ENCODE data around the gene HNRNPL.

The HNRNPL gene

DNA sequence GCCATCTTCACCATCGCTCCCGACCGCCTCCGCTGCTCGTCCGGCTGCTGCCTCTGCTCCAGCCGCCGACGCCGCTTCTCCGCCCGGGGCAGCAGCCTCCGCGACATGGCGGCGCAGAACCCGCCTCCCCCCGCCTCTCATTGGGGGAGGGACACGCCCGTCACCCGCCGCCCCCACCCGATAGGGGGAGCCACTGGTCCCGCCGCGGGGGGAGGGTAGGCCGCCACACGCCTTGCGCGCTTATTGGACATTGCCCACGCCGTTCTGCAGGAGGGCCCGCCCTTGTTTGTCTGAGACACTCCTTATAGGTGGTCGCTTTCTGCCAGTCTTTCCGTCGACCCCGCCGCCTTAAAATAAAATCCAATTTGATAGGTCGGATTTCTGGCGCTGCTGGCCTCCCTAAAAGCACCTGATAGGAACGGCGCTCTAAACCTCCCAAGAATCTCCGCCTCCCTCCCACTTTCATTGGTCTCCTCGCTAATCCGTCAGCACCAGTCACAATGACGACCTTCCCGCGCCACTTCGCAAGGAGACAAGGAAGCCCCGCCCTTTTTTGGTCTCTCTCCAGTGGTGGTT lies at the start of gene HNRNPL:
Gene HNRNPL, minus strand, starts transcription at position 127 of the 576 bp plus-strand sequence. Its CDS starts 20 bp downstream, at position 107.
- peak within 1 kb of the TSS; percentile 60 for H3K4me3 ChIP-seq (ENCODE audit: control insufficient read depth, low read depth, low read length)
- peak; percentile 100 for DNase-seq (ENCODE audit: low read depth)
- TF ChIP-seq CTCF (IDR thresholded peaks at IDR 0.05; ENCODE audit: control insufficient read depth, insufficient read depth, low read depth, low read length, missing control alignments), result peak; percentile 62

DNA sequence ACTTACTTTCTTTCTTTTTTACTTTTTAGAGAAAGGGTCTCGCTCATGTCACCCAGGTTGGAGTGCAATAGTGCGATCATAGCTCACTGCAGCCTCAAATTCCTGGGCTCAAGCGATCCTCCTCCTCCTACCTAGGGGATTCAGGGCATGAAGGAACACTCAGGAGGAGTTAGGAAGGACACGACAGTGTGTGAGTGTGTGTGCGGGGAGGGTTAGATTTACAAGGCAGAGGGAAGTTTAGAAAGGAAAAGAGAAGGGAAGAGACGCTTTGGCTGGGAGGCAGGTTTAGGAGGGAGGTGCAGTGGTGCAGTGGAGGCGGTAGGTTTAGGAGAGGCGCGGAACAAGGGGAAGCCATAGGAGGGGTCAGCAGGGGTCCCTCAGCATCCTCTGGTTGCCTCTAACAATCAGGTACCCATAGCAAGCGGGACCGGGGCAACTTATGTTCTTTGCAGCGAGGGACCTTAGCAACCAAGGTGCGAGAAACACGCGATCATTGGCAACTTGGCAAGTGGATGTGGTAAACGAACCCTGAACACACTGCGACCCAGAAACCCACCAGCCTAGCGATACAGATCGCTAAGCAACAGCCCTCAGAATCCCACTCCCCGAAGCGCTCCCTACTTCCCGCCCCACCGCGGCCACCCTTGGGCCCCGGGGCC lies 49.1 kb upstream of the HNRNPL start:
- DNase-seq (ENCODE audit: low read depth), result no peak
- H3K4me3 ChIP-seq (ENCODE audit: control insufficient read depth, low read depth, low read length), result peak overlapping the region; percentile 64
- TF ChIP-seq CTCF (IDR thresholded peaks at IDR 0.05; ENCODE audit: control insufficient read depth, insufficient read depth, low read depth, low read length, missing control alignments), result no peak

DNA sequence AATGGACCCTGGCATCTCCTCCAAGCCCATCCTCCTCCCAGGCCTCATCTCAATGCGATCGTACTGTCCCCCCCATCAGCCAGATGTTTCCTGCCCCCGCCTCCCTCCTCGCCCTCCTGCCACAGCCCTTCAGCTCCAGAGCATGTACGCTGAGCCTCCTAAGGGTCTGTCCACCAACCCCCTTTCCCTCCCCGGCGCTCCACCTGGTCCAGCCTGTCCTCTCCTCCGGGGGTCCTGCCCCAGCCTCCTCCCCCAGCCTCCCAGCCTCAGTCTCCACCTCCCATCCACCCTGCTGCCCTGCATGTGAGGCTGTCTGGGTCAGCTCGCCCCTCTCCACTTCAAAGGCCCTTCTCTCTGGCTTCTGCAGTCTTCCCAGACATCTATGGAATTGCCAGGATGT lies 45.2 kb upstream of the HNRNPL start:
- DNase-seq (ENCODE audit: low read depth), result no peak
- no peak for TF ChIP-seq CTCF (IDR thresholded peaks at IDR 0.05; ENCODE audit: control insufficient read depth, insufficient read depth, low read depth, low read length, missing control alignments)
- no peak overlapping the region for H3K4me3 ChIP-seq (ENCODE audit: control insufficient read depth, low read depth, low read length)

DNA sequence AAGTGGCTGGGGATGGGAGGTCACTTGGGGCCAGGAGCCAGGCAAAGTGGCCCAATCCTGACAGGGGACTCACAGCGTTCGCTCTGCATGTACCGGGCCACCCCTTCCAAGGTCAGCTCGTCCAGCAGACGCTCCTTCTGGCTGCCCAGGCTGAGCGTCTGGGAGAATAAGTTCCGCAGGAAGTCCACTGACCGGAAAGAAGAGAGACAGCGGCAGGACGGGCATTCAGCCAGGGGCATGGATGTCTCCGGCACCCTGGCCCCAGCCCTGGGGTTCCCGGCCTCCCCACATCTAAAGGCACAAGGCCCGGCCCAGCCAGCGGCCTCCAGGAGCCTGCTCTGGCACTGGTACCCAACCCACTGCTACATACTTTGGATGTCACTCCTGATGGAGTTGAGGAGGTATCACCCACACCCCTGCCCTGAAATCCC lies 43.6 kb upstream of the HNRNPL start:
- DNase-seq (ENCODE audit: low read depth), result no peak
- no peak for TF ChIP-seq CTCF (IDR thresholded peaks at IDR 0.05; ENCODE audit: control insufficient read depth, insufficient read depth, low read depth, low read length, missing control alignments)
- no peak overlapping the region for H3K4me3 ChIP-seq (ENCODE audit: control insufficient read depth, low read depth, low read length)

GRCh38 chr19:38892841-38893240 lies 43.1 kb upstream of the HNRNPL start:
- no peak for TF ChIP-seq CTCF (IDR thresholded peaks at IDR 0.05; ENCODE audit: control insufficient read depth, insufficient read depth, low read depth, low read length, missing control alignments)
- H3K4me3 ChIP-seq (ENCODE audit: control insufficient read depth, low read depth, low read length), result no peak overlapping the region
- DNase-seq (ENCODE audit: low read depth), result no peak

DNA sequence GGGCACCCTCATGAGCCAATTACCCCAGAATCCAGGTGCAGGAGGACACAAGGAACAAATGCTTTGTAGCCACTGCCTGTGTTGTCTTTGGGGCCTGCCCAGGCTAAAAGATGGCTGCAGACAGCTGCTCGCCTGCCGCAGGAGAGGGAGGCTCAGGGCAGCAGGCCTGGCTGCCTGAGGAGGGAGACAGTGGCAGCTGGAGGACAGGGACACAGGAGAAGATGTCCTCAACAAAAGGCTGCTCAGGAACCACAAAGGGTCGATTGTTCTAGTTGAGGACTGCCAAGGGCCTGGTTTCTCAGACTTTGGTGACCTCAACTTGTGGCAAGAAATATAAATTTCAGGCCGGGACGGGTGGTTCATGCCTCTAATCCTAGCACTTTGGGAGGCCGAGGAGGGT lies 42.0 kb upstream of the HNRNPL start:
- no peak for DNase-seq (ENCODE audit: low read depth)
- H3K4me3 ChIP-seq (ENCODE audit: control insufficient read depth, low read depth, low read length), result no peak overlapping the region
- no peak for TF ChIP-seq CTCF (IDR thresholded peaks at IDR 0.05; ENCODE audit: control insufficient read depth, insufficient read depth, low read depth, low read length, missing control alignments)

Data from AG09309 (cell line).